Progenitor cell of endocrine pancreas (in vitro differentiated cells): Measurements from ENCODE around the gene USP8. TPM values are rescaled to one million over a fixed set of nuclear protein-coding genes. Genes with fewer than 3 reads are reported as not detected.

Experiments
- DNase-seq: peaks from one replicate; pipeline ENCODE4 v3.0.0; 2021; ENCODE audit warnings: low spot score; ENCODE audit not compliant: unreplicated experiment
- H3K27ac Mint-ChIP-seq: 2 replicates; pipeline ENCODE4 v1.8.0; 2021; ENCODE audit warnings: mild to moderate bottlenecking, moderate library complexity, mixed read lengths
- H3K27me3 Mint-ChIP-seq: 2 replicates; pipeline ENCODE4 v1.8.0; 2021; ENCODE audit warnings: mixed read lengths
- H3K36me3 Mint-ChIP-seq: 2 replicates; pipeline ENCODE4 v1.8.0; 2022; ENCODE audit warnings: mixed read lengths; ENCODE audit not compliant: insufficient read depth
- H3K4me1 Mint-ChIP-seq: 2 replicates; pipeline ENCODE4 v1.8.0; 2021; ENCODE audit warnings: low read depth, mixed read lengths
- H3K4me3 Mint-ChIP-seq: 2 replicates; pipeline ENCODE4 v1.8.0; 2021; ENCODE audit warnings: low read depth, mild to moderate bottlenecking, moderate library complexity, mixed read lengths
- H3K9me3 Mint-ChIP-seq: 2 replicates; pipeline ENCODE4 v1.8.0; 2021; ENCODE audit warnings: low read depth, mixed read lengths
- CTCF ChIP-seq: fragments of 200-600 bp; sonication (generic); IDR thresholded peaks from one replicate; pipeline ENCODE4 v1.5.0; 2021; ENCODE audit warnings: antibody characterized with exemption, mild to moderate bottlenecking; ENCODE audit not compliant: unreplicated experiment
- total RNA-seq: library from RNA; stranded (reverse); gene quantifications from 2 replicates; pipeline ENCODE4 v1.2.1, GENCODE V29; 2021

The USP8 gene
- total RNA-seq, 1 donor from 2014 or later, result 57.5 TPM

DNA sequence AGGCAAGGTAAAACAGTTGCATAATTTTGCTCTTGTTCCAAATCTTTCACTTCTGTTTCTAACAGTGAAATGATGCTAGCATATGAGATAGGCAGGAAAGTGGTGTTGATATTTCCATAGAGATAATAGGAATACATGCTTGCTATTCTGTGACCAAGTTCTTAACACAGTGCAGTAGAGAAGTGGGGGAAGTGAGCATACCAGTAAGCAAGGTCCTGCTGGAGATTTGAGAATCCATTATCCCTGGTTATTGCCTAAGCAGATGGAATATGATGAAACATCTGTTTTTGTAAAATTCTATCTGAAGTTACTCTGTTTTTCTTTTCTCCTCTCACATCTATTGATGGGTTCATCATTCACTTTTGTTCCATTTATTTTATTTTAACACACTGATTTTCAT, 28.7 kb downstream of the USP8 start:
- no peak for TF ChIP-seq CTCF
- H3K4me3 Mint-ChIP-seq, result no peak overlapping the region
- no peaks in the 10 kb centered on the region for H3K27me3 Mint-ChIP-seq
- no peaks in the 10 kb centered on the region for H3K9me3 Mint-ChIP-seq
- no peak overlapping the region for H3K27ac Mint-ChIP-seq
- no peaks in the 10 kb centered on the region for H3K4me1 Mint-ChIP-seq
- peaks cover 17% of the 10 kb centered on the region for H3K36me3 Mint-ChIP-seq
- DNase-seq, result no peak

GRCh38 chr15:50458348-50459112, 34.3 kb downstream of the USP8 start:
- no peaks in the 10 kb centered on the region for H3K27me3 Mint-ChIP-seq
- TF ChIP-seq CTCF, result no peak
- no peak overlapping the region for H3K4me3 Mint-ChIP-seq
- peaks cover 1% of the 10 kb centered on the region for H3K4me1 Mint-ChIP-seq
- DNase-seq, result no peak
- H3K27ac Mint-ChIP-seq, result no peak overlapping the region
- H3K36me3 Mint-ChIP-seq, result peaks cover 22% of the 10 kb centered on the region
- H3K9me3 Mint-ChIP-seq, result no peaks in the 10 kb centered on the region

- Mint-ChIP-seq H3K4me1 (peaks cover 11% of the 10 kb centered on the region), H3K36me3 (peaks cover 11% of the 10 kb centered on the region), H3K4me3 (no peak overlapping the region), H3K27me3 (no peaks in the 10 kb centered on the region), H3K9me3 (no peaks in the 10 kb centered on the region), H3K27ac (peak overlapping the region; percentile 82)
- no peak for TF ChIP-seq CTCF
- no peak for DNase-seq
Observed at GRCh38 chr15:50463423-50464358, 39.5 kb downstream of the USP8 start.

DNA sequence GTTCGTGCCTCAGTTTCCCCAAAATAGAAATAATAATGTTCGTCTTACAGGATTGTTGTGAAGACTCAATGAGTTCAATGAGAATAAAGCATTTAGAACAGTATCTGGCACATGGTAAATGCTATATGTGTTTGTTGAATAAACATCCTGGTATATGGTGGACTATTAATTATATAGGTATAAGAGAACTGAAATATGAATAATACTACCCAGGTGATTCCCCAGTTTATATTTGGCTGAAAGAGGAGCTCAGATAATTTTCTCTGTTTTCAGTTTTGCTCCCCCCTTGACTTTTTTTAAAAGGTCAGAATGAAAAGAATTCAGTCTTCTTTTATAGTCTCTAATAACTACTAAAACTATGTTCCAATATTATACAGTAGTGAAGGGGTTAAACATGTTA, 46.9 kb downstream of the USP8 start:
- Mint-ChIP-seq H3K27me3 (no peaks in the 10 kb centered on the region), H3K9me3 (no peaks in the 10 kb centered on the region), H3K36me3 (peaks cover 23% of the 10 kb centered on the region), H3K27ac (no peak overlapping the region), H3K4me3 (no peak overlapping the region), H3K4me1 (no peaks in the 10 kb centered on the region)
- no peak for DNase-seq
- TF ChIP-seq CTCF, result no peak

DNA sequence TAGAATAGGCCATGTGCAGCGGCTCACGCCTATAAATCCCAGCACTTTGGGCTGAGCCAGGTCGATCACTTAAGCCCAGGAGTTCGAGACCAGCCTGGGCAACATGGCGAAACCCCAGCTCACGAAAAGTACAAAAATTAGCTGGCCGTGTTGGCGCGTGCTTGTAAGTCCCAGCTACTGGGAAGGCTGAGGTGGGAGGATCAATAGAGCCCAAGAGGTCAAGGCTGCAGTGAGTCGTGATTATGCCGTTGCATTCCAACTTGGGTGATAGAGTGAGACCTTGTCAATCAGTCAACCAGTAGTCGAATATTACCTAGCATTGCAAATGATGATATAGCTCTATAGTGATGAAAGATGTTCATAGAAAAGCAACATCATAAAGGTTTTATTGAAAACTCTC, 51.9 kb downstream of the USP8 start:
- Mint-ChIP-seq H3K9me3 (no peaks in the 10 kb centered on the region), H3K4me1 (no peaks in the 10 kb centered on the region), H3K27me3 (no peaks in the 10 kb centered on the region), H3K4me3 (no peak overlapping the region), H3K36me3 (peaks cover 25% of the 10 kb centered on the region), H3K27ac (no peak overlapping the region)
- TF ChIP-seq CTCF, result no peak
- DNase-seq, result no peak
